K562 (cell line): ENCODE results near the gene UROD. TPM values are rescaled to one million over a fixed set of nuclear protein-coding genes. Genes with fewer than 3 reads are reported as not detected.

ENCODE experiments used
- ATAC-seq: fragments of 200-7000 bp; cut with Tn5 transposase; 3 replicates; pipeline ENCODE4 v1.9.1; 2020; ENCODE audit warnings: moderate library complexity
- BruUV-seq: library from RNA; stranded (reverse); fragments of 400-500 nt; replicated peaks from 2 replicates; lab custom pipeline; 2021; lab: Mats Ljungman, UMichigan
- CTCF ChIA-PET: fragments of 300-600 bp; formaldehyde crosslinking; extraction: SDS; loops from one replicate; lab custom pipeline; 2021; ENCODE audit warnings: low intra/inter-chr PET ratio; lab: Yijun Ruan, JAX
- POLR2A ChIA-PET: fragments of 300-600, 350-650 bp; sonication (Branson Sonifier 250); formaldehyde crosslinking; extraction: SDS; loops from one replicate; lab custom pipeline; 2021; ENCODE audit warnings: antibody characterized with exemption, inconsistent platforms; lab: Yijun Ruan, JAX
- DNase-seq, 4 experiments: peaks; one replicate each; pipeline versions ENCODE4 v3.0.0 to v3.0.0-alpha.2; 2011 to 2018; ENCODE audit warnings: low spot score in 3 of 4, mixed read lengths in 3 of 4; ENCODE audit errors: extremely low read depth in 1 of 4
- FAIRE-seq: peaks from 2 replicates; lab custom pipeline; 2011; peaks lifted over from hg19 to GRCh38; lab: Jason Lieb, UNC
- H2AFZ ChIP-seq: 2 replicates; pipeline ENCODE4 v1.6.0; 2011; ENCODE audit warnings: low read depth, low read length, control low read depth, inconsistent platforms
- H3K27ac ChIP-seq: fragments of 200-600 bp; 3 replicates; pipeline ENCODE4 v1.8.0; 2011; ENCODE audit warnings: low read depth, mild to moderate bottlenecking, control low read depth, inconsistent platforms, low read length, moderate library complexity, mixed read lengths; ENCODE audit errors: extremely low read depth
- H3K27me3 ChIP-seq, 2 experiments: fragments of 300-600 bp in 1 of 2; 2 replicates in 1 of 2; 3 replicates in 1 of 2; pipeline versions ENCODE4 v1.6.0 to v1.8.0; 2011; ENCODE audit warnings: inconsistent platforms in 2 of 2, low read length in 2 of 2, mild to moderate bottlenecking in 1 of 2, mixed read lengths in 1 of 2, moderate library complexity in 1 of 2; ENCODE audit not compliant: control insufficient read depth in 2 of 2, insufficient read depth in 2 of 2
- H3K36me3 ChIP-seq: fragments of 300-600 bp; 3 replicates; pipeline ENCODE4 v1.8.0; 2011; ENCODE audit warnings: mild to moderate bottlenecking, low read length, inconsistent platforms; ENCODE audit not compliant: control insufficient read depth, insufficient read depth
- H3K4me1 ChIP-seq, 2 experiments: fragments of 200-600 bp in 1 of 2; replicated peaks in 1 of 2; 2 replicates in 1 of 2; 3 replicates in 1 of 2; pipeline versions ENCODE4 v1.5.1 to v1.8.0; 2011; ENCODE audit warnings: inconsistent platforms in 2 of 2, low read length in 2 of 2, mild to moderate bottlenecking in 1 of 2, mixed read lengths in 1 of 2, moderate library complexity in 1 of 2; ENCODE audit not compliant: control insufficient read depth in 2 of 2, insufficient read depth in 2 of 2
- H3K4me2 ChIP-seq: 2 replicates; pipeline ENCODE4 v1.6.1; 2011; ENCODE audit warnings: low read length, control low read depth, inconsistent platforms, mixed read lengths; ENCODE audit not compliant: insufficient read depth
- H3K4me3 ChIP-seq: fragments of 200-600 bp; sonication (generic), shearing (Covaris generic); 2 replicates; pipeline ENCODE4 v1.5.1; 2016; ENCODE audit warnings: control low read depth, inconsistent platforms
- H3K79me2 ChIP-seq: fragments of 200-600 bp; 3 replicates; pipeline ENCODE4 v1.8.0; 2011; ENCODE audit warnings: low read length, inconsistent platforms; ENCODE audit not compliant: control insufficient read depth, insufficient read depth
- H3K9ac ChIP-seq, 2 experiments: 2 replicates each; pipeline versions ENCODE4 v1.6.0 to v1.6.1; 2011; ENCODE audit warnings: low read depth in 2 of 2, low read length in 2 of 2, control low read depth in 1 of 2, inconsistent platforms in 1 of 2, mild to moderate bottlenecking in 1 of 2, mixed read lengths in 1 of 2; ENCODE audit not compliant: insufficient read depth in 1 of 2
- H3K9me1 ChIP-seq: one replicate; pipeline ENCODE4 v1.6.0; 2011; ENCODE audit warnings: inconsistent platforms, mild to moderate bottlenecking, low read length, moderate library complexity; ENCODE audit not compliant: control insufficient read depth, insufficient read depth
- H3K9me3 ChIP-seq: replicated peaks from 2 replicates; pipeline ENCODE4 v1.5.1; 2011; ENCODE audit warnings: low read depth, low read length, inconsistent platforms; ENCODE audit not compliant: control insufficient read depth, insufficient read depth
- H4K20me1 ChIP-seq: replicated peaks from 2 replicates; pipeline ENCODE4 v1.6.1; 2011; ENCODE audit warnings: low read length, inconsistent platforms, mixed read lengths; ENCODE audit not compliant: control insufficient read depth, insufficient read depth
- ADNP ChIP-seq: fragments of 200-800 bp; sonication (Bioruptor generic); IDR thresholded peaks from 2 replicates; pipeline ENCODE4 v1.6.1; 2016; ENCODE audit warnings: missing genetic modification characterization, missing compliant biosample characterization
- ELK3 ChIP-seq: fragments of 450-650 bp; formaldehyde crosslinking; IDR thresholded peaks from 2 replicates; pipeline ENCODE4 v1.4.0; 2020; ENCODE audit warnings: mild to moderate bottlenecking
- HIVEP1 ChIP-seq: fragments of 250-450 bp; sonication (Bioruptor Pico); IDR thresholded peaks from 2 replicates; pipeline ENCODE4 v1.4.0; 2020; ENCODE audit warnings: mild to moderate bottlenecking
- MXD1 ChIP-seq: fragments of 250-450 bp; sonication (Bioruptor Pico); IDR thresholded peaks from 2 replicates; pipeline ENCODE4 v1.8.0; 2021; ENCODE audit warnings: borderline replicate concordance, mild to moderate bottlenecking, moderate library complexity; ENCODE audit not compliant: poor library complexity, severe bottlenecking
- NEUROD1 ChIP-seq: fragments of 150-350 bp; IDR thresholded peaks from 2 replicates; pipeline ENCODE4 v1.6.1; 2014; ENCODE audit warnings: borderline replicate concordance, low read length, low read depth; ENCODE audit not compliant: partially characterized antibody
- RNF219 ChIP-seq: fragments of 250-450 bp; sonication (Bioruptor Pico); IDR thresholded peaks from 2 replicates; pipeline ENCODE4 v1.5.0; 2022; ENCODE audit warnings: mild to moderate bottlenecking
- SAFB2 ChIP-seq: fragments of 200-400 bp; formaldehyde crosslinking; IDR thresholded peaks from 2 replicates; pipeline ENCODE4 v1.6.1; 2018; ENCODE audit warnings: borderline replicate concordance, low read length, low read depth, moderate library complexity; ENCODE audit not compliant: severe bottlenecking
- SMARCE1 ChIP-seq: fragments of 450-650 bp; IDR thresholded peaks from 2 replicates; pipeline ENCODE4 v1.7.1; 2016; ENCODE audit warnings: mild to moderate bottlenecking
- TCF3 ChIP-seq: sonication (generic); formaldehyde crosslinking; IDR thresholded peaks from 2 replicates; pipeline ENCODE4 v1.4.0; 2020; ENCODE audit warnings: mild to moderate bottlenecking, missing genetic modification reagents
- U2AF2 ChIP-seq: fragments of 200-400 bp; formaldehyde crosslinking; optimal IDR thresholded peaks from 2 replicates; pipeline ENCODE3; 2017; ENCODE audit warnings: low read depth, mild to moderate bottlenecking, low read length
- VEZF1 ChIP-seq: fragments of 200-800 bp; sonication (Bioruptor generic); IDR thresholded peaks from 2 replicates; pipeline ENCODE4 v1.6.1; 2017; ENCODE audit warnings: missing genetic modification characterization, missing compliant biosample characterization
- ZBTB49 ChIP-seq: sonication (generic); formaldehyde crosslinking; IDR thresholded peaks from 2 replicates; pipeline ENCODE4 v1.8.0; 2022; ENCODE audit warnings: missing genetic modification reagents, mild to moderate bottlenecking, borderline replicate concordance
- ZNF780A ChIP-seq: fragments of 250-450 bp; sonication (Bioruptor Pico); IDR thresholded peaks from 2 replicates; pipeline ENCODE4 v1.5.0; 2021; ENCODE audit warnings: mild to moderate bottlenecking
- WGBS: fragments of 100-300 bp; shearing (Covaris generic); methylation state at CpG from one replicate; pipeline ENCODE4 v1.1.6; 2016; ENCODE audit warnings: low coverage, mixed read lengths; ENCODE audit not compliant: insufficient coverage; ENCODE audit errors: missing lambda C conversion rate; 5-methylcytosine and 5-hydroxymethylcytosine counted together
- in situ Hi-C: fragments of 300-500 bp; cut with MboI; formaldehyde crosslinking; loops from 4 replicates; pipeline ENCODE4 v1.15.0; 2018; ENCODE audit warnings: inconsistent platforms, mixed read lengths
- intact Hi-C: fragments of 100-400 bp; cut with micrococcal nuclease; formaldehyde crosslinking; loops from 2 replicates; pipeline ENCODE4 v1.14.2; 2022
- polyA plus RNA-seq, 8 experiments: library from polyadenylated mRNA; depleted of rRNA in 4 of 8; stranded (reverse) in 5 of 8; unstranded in 3 of 8; fragments of >200 nt; fragmentation: Nextera tagmentation in 2 of 8; fragmentation: Illumina TruSeq in 1 of 8; extraction: Ambion mirVana in 2 of 8; extraction: Trizol in 1 of 8; gene quantifications; 2 replicates each; pipeline versions ENCODE4 v1.2.1 to v1.2.3, GENCODE V29; 2011 to 2014; ENCODE audit warnings: inconsistent platforms in 1 of 8, missing spikeins in 1 of 8
- total RNA-seq, 7 experiments: library from RNA; depleted of rRNA in 6 of 7; stranded (reverse); fragments of >200 nt in 6 of 7; fragmentation: Illumina TruSeq in 2 of 7; extraction: Trizol in 2 of 7; gene quantifications; 2 replicates each; pipeline versions ENCODE4 v1.2.1 to v1.2.3, GENCODE V29; 2011 to 2021; ENCODE audit warnings: low replicate concordance in 1 of 7

Gene UROD
- total and polyA plus RNA-seq, 9 of the 15 experiments (the other 6 are each of a cell fraction or from before 2014, with no cell fraction given) = 533 to 2,933 (median 1,100) TPM

GRCh38 chr1:45057542-45057941 is 45.5 kb downstream of the UROD start (continued):
- TF ChIP-seq ZNF780A = no peak
- no peak for TF ChIP-seq ADNP (tag)
- TF ChIP-seq, all 486 proteins: peak for 0

- 3% methylated on average over 2 of the region's 2 CpGs for WGBS
- CTCF ChIA-PET = no interaction called here
- in situ Hi-C loops = no loop called here
- TF ChIP-seq ELK3 (no peak), HIVEP1 (no peak), MXD1 (no peak), U2AF2 (no peak), VEZF1 (CRISPR knock-in tag) (no peak), SMARCE1 (no peak), RNF219 (CRISPR knock-in tag) (no peak), ZBTB49 (CRISPR knock-in tag) (no peak), TCF3 (CRISPR knock-in tag) (no peak), NEUROD1 (no peak), SAFB2 (no peak)
Observed at GRCh38 chr1:45059829-45060228, 47.8 kb downstream of the UROD start.

More at GRCh38 chr1:45059829-45060228, 47.8 kb downstream of the UROD start:
- no peaks in the 10 kb centered on the region for H3K36me3 ChIP-seq
- no TSS peak for BruUV-seq
- no peaks in the 10 kb centered on the region for H3K9me3 ChIP-seq
- POLR2A ChIA-PET = interaction anchor here (0.5 to 1.0 kb wide), 2 partner anchors 11 to 219 kb away, joined by 3 read pairs; no protein-coding TSS in a partner anchor
- no peaks in the 10 kb centered on the region for H3K4me1 ChIP-seq
- no peak overlapping the region for H3K4me3 ChIP-seq
- H4K20me1 ChIP-seq = no peaks in the 10 kb centered on the region
- no peak overlapping the region for H3K27ac ChIP-seq
- no peak overlapping the region for H3K4me2 ChIP-seq
- no peaks in the 10 kb centered on the region for H3K79me2 ChIP-seq
- DNase-seq (no peak), ATAC-seq (no peak), FAIRE-seq (no peak)
- H2AFZ ChIP-seq = no peak overlapping the region
- intact Hi-C loops = no loop called here
- H3K9ac ChIP-seq = no peak overlapping the region
- H3K27me3 ChIP-seq = peaks cover 0 to 7% of the 10 kb centered on the region in 2 experiments; a peak in 2 of 5 replicates
- no peaks in the 10 kb centered on the region for H3K9me1 ChIP-seq
